Activated naive CD4-positive, alpha-beta T cell treated with anti-CD3 and anti-CD28 coated beads, Interleukin-2, amount 50 U/mL, for 72 hours (primary cell): Measurements from ENCODE around the gene FNDC3A. TPM values are rescaled to one million over a fixed set of nuclear protein-coding genes. Genes with fewer than 3 reads are reported as not detected.
"Not testable (repeated sequence)": the region's sequence is repeated elsewhere in the genome, so short reads cannot be mapped to it uniquely, and the experiment has no call there.

ENCODE experiments used
- ATAC-seq, 2 donors: fragments of 150-1000 bp; cut with Tn5 transposase; 2 replicates each; pipeline ENCODE4 v1.10.0; 2021; ENCODE audit warnings: mild to moderate bottlenecking in 2 of 2, moderate library complexity in 2 of 2
- DNase-seq, 2 donors: peaks; one replicate each; pipeline ENCODE4 v3.0.0; 2021 to 2022; ENCODE audit warnings: low spot score in 2 of 2
- H3K27ac Mint-ChIP-seq, 2 donors: one replicate each; pipeline ENCODE4 v1.8.0; 2022; ENCODE audit warnings: mild to moderate bottlenecking in 2 of 2, mixed read lengths in 2 of 2
- H3K36me3 Mint-ChIP-seq, 2 donors: one replicate each; pipeline ENCODE4 v1.8.0; 2022; ENCODE audit warnings: mixed read lengths in 2 of 2
- H3K9me3 Mint-ChIP-seq, 2 donors: one replicate each; pipeline ENCODE4 v1.8.0; 2022; ENCODE audit warnings: mixed read lengths in 2 of 2
- total RNA-seq, 2 donors: library from RNA; stranded (reverse); gene quantifications; one replicate each; pipeline ENCODE4 v1.2.3, GENCODE V29; 2022

Gene FNDC3A
- total RNA-seq, 2 donors from 2014 or later, result 24.5 to 25.3 TPM

DNA sequence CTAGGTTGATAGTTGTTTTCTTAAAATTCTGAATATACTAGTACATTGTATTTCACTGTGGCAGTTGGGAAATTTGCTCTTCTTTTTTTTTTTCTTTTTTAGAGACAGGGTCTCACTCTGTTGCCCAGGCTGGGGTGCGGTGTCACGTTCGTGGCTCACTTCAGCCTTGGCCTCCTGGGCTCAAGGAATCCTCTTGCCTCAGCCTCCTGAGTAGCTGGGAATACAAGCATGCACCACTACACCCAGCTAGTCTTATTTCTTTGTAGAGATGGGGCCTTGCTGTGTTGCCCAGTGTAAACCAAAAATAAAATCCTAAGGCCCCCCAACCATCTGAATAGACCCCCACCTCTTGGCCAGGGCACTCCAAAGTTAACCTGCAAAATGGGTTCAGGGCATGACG lies 79.3 kb downstream of the FNDC3A start:
- H3K27ac Mint-ChIP-seq, result no peak overlapping the region
- DNase-seq, result no peak
- H3K36me3 Mint-ChIP-seq, result peaks cover 15 to 32% of the 10 kb centered on the region in 2 donors
- H3K9me3 Mint-ChIP-seq, result no peaks in the 10 kb centered on the region
- no peak for ATAC-seq

GRCh38 chr13:49057176-49057575 lies 81.5 kb downstream of the FNDC3A start:
- Mint-ChIP-seq H3K27ac (no peak overlapping the region), H3K9me3 (no peaks in the 10 kb centered on the region), H3K36me3 (peaks cover 4 to 12% of the 10 kb centered on the region in 2 donors)
- ATAC-seq, result no peak
- no peak for DNase-seq

DNA sequence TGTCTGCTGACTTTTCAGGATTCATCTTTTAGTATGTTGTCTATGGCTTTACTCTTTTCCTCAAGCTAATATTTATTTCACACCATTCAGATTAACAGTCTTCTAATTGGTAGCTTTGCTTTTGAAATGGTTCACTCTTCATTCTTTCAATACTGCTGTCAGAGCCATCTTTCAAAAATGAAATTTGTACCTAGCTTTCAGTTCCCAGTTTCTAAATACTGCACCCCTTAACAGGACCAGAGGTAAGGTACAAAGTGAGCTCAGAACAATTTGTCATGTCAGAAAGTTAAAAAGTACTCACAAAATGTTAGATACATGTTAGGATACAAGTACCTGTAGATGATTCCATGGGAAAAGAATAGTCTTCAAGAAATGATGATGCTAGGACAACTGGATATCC lies 83.0 kb downstream of the FNDC3A start:
- H3K36me3 Mint-ChIP-seq, result peaks cover 4 to 12% of the 10 kb centered on the region in 2 donors
- no peak overlapping the region for H3K27ac Mint-ChIP-seq
- ATAC-seq (no peak), DNase-seq (no peak)
- H3K9me3 Mint-ChIP-seq, result no peaks in the 10 kb centered on the region

- no peak for ATAC-seq
- no peak for DNase-seq
- no peak overlapping the region for H3K27ac Mint-ChIP-seq
- no peaks in the 10 kb centered on the region for H3K9me3 Mint-ChIP-seq
- peaks cover 4 to 12% of the 10 kb centered on the region in 2 donors for H3K36me3 Mint-ChIP-seq
These were observed 85.1 kb downstream of the FNDC3A start for GRCh38 chr13:49060678-49061387.

DNA sequence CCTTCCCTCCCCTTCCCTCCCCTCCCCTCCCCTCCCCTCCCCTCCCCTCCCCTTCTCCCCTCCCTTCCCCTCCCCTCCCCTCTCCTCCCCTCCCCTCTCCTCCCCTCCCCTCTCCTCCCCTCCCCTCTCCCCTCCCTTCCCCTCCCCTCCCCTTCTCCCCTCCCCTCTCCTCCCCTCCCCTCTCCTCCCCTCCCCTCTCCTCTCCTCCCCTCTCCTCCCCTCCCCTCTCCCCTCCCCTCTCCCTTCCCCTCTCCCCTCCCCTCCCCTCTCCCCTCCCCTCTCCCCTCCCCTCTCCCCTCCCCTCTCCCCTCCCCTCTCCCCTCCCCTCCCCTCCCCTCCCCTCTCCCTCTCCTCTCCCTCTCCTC lies 85.7 kb downstream of the FNDC3A start:
- not testable (repeated sequence) for H3K27ac Mint-ChIP-seq, ATAC-seq, DNase-seq, H3K9me3 Mint-ChIP-seq
- peaks cover 4 to 12% of the 10 kb centered on the region in 2 donors for H3K36me3 Mint-ChIP-seq

GRCh38 chr13:49062297-49062896 lies 86.7 kb downstream of the FNDC3A start:
- no peak for DNase-seq
- peak overlapping the region; percentile 47 to 52 for H3K27ac Mint-ChIP-seq
- no peak for ATAC-seq
- peaks cover 4 to 12% of the 10 kb centered on the region in 2 donors for H3K36me3 Mint-ChIP-seq
- no peaks in the 10 kb centered on the region for H3K9me3 Mint-ChIP-seq

DNA sequence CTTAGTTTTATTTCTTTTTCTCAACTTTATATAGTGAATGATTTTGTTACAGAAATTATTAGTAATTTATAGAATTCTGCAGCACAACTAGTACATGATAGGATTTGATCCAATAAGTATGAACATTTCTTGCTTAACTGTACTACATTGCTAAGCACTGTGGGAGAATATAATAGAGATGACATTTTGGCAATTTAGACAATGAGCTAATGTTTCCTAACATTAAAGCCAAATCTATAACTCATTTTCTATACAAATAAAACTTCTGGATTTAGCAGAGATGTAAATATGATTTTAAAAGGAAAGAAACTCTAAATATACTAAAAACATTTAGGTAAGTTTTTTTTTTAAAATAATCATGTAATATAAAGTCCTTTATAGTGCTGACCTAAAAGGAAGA lies 87.3 kb downstream of the FNDC3A start:
- H3K9me3 Mint-ChIP-seq, result no peaks in the 10 kb centered on the region
- no peak for ATAC-seq
- DNase-seq, result no peak
- H3K36me3 Mint-ChIP-seq, result peaks cover 1 to 9% of the 10 kb centered on the region in 2 donors
- H3K27ac Mint-ChIP-seq, result no peak overlapping the region

- Mint-ChIP-seq H3K9me3 (no peaks in the 10 kb centered on the region), H3K36me3 (peaks cover 0 to 5% of the 10 kb centered on the region in 2 donors), H3K27ac (no peak overlapping the region)
- ATAC-seq (no peak), DNase-seq (no peak)
These were observed 87.8 kb downstream of the FNDC3A start for GRCh38 chr13:49063497-49063896.

GRCh38 chr13:49064476-49064875 lies 88.8 kb downstream of the FNDC3A start:
- DNase-seq (no peak), ATAC-seq (no peak)
- no peak overlapping the region for H3K27ac Mint-ChIP-seq
- no peaks in the 10 kb centered on the region for H3K9me3 Mint-ChIP-seq
- H3K36me3 Mint-ChIP-seq, result peaks cover 0 to 5% of the 10 kb centered on the region in 2 donors

- Mint-ChIP-seq H3K9me3 (no peaks in the 10 kb centered on the region), H3K36me3 (peaks cover 0 to 5% of the 10 kb centered on the region in 2 donors), H3K27ac (no peak overlapping the region)
- DNase-seq (no peak), ATAC-seq (no peak)
These were observed 91.1 kb downstream of the FNDC3A start for GRCh38 chr13:49066856-49067255.

- not testable (repeated sequence) for ATAC-seq, DNase-seq
These were observed 92.8 kb downstream of the FNDC3A start for GRCh38 chr13:49068498-49068897.

GRCh38 chr13:49070021-49070420 lies 94.3 kb downstream of the FNDC3A start:
- not testable (repeated sequence) for ATAC-seq, H3K27ac Mint-ChIP-seq, DNase-seq, H3K36me3 Mint-ChIP-seq, H3K9me3 Mint-ChIP-seq

More at GRCh38 chr13:49068498-49068897, 92.8 kb downstream of the FNDC3A start:
- not testable (repeated sequence) for H3K36me3 Mint-ChIP-seq, H3K9me3 Mint-ChIP-seq, H3K27ac Mint-ChIP-seq

- DNase-seq (no peak), ATAC-seq (no peak)
- H3K36me3 Mint-ChIP-seq, result no peaks in the 10 kb centered on the region
- no peak overlapping the region for H3K27ac Mint-ChIP-seq
- H3K9me3 Mint-ChIP-seq, result no peaks in the 10 kb centered on the region
These were observed 95.7 kb downstream of the FNDC3A start for GRCh38 chr13:49071341-49071937.

- H3K9me3 Mint-ChIP-seq, result no peaks in the 10 kb centered on the region
- H3K27ac Mint-ChIP-seq, result no peak overlapping the region
- ATAC-seq (no peak), DNase-seq (no peak)
- peaks cover 0 to 4% of the 10 kb centered on the region in 2 donors for H3K36me3 Mint-ChIP-seq
These were observed 107.2 kb downstream of the FNDC3A start for GRCh38 chr13:49082653-49083536.

GRCh38 chr13:49084961-49085360 lies 109.2 kb downstream of the FNDC3A start:
- DNase-seq (no peak), ATAC-seq (no peak)
- Mint-ChIP-seq H3K36me3 (peaks cover 8 to 12% of the 10 kb centered on the region in 2 donors), H3K27ac (no peak overlapping the region), H3K9me3 (no peaks in the 10 kb centered on the region)

GRCh38 chr13:49086722-49087121 lies 111.0 kb downstream of the FNDC3A start:
- Mint-ChIP-seq H3K27ac (no peak overlapping the region), H3K9me3 (no peaks in the 10 kb centered on the region), H3K36me3 (peaks cover 10 to 13% of the 10 kb centered on the region in 2 donors)
- ATAC-seq (no peak), DNase-seq (no peak)

DNA sequence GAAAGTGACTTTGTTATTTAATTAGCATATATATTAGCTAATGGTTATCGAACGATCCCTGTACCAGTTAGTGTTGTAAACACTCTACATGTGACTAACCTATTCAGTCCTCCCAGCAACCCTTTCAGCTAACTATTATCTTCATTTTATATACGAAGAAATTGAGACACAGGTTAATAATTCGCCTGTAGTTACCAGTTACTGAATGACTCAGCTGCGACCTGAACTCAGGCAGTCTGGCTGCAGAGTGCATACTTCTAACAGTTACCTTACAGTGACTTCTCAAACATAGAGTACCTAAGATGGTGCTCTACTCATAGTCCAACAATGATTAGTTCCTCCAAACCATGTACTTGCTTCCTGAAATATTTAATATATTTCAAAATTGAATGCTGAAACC lies 117.7 kb downstream of the FNDC3A start:
- ATAC-seq (no peak), DNase-seq (no peak)
- Mint-ChIP-seq H3K36me3 (peaks cover 9 to 10% of the 10 kb centered on the region in 2 donors), H3K27ac (no peak overlapping the region), H3K9me3 (no peaks in the 10 kb centered on the region)
